Trophoblast cell (in vitro differentiated cells and primary cell): ENCODE data around the gene DOCK10.

Experiments
- DNase-seq, 2 donors: peaks; one replicate each; pipeline ENCODE4 v3.0.0-alpha.2; 2016
- H2AFZ ChIP-seq: 2 replicates; pipeline ENCODE4 v1.6.1; 2013; ENCODE audit warnings: low read length, moderate library complexity, mild to moderate bottlenecking; ENCODE audit not compliant: insufficient read depth, poor library complexity
- H2AK5ac ChIP-seq: 2 replicates; pipeline ENCODE4 v1.6.1; 2013; ENCODE audit warnings: mild to moderate bottlenecking, low read length
- H2BK120ac ChIP-seq: 2 replicates; pipeline ENCODE4 v1.6.1; 2013; ENCODE audit warnings: low read length, mild to moderate bottlenecking, moderate library complexity; ENCODE audit not compliant: insufficient read depth, poor library complexity
- H2BK12ac ChIP-seq: 2 replicates; pipeline ENCODE4 v1.6.1; 2013; ENCODE audit warnings: mild to moderate bottlenecking, low read length, moderate library complexity
- H2BK5ac ChIP-seq: 2 replicates; pipeline ENCODE4 v1.6.1; 2013; ENCODE audit warnings: low read length, low read depth, moderate library complexity, mild to moderate bottlenecking; ENCODE audit not compliant: poor library complexity
- H3K14ac ChIP-seq: 2 replicates; pipeline ENCODE4 v1.6.1; 2013; ENCODE audit warnings: mild to moderate bottlenecking, low read length
- H3K18ac ChIP-seq: 2 replicates; pipeline ENCODE4 v1.6.1; 2013; ENCODE audit warnings: mild to moderate bottlenecking, low read length
- H3K23ac ChIP-seq: 2 replicates; pipeline ENCODE4 v1.6.1; 2013; ENCODE audit warnings: low read length
- H3K27ac ChIP-seq: 2 replicates; pipeline ENCODE4 v1.5.1; 2013; ENCODE audit warnings: low read depth, mild to moderate bottlenecking, inconsistent platforms, low read length, moderate library complexity
- H3K27me3 ChIP-seq: 2 replicates; pipeline ENCODE4 v1.6.1; 2013; ENCODE audit warnings: inconsistent platforms, mild to moderate bottlenecking, low read length, moderate library complexity; ENCODE audit not compliant: insufficient read depth
- H3K36me3 ChIP-seq, 2 experiments: 1 replicate in 1 of 2; 2 replicates in 1 of 2; pipeline ENCODE4 v1.6.1; 2013; ENCODE audit warnings: low read length in 2 of 2, mild to moderate bottlenecking in 2 of 2, moderate library complexity in 1 of 2; ENCODE audit not compliant: insufficient read depth in 2 of 2, control insufficient read depth in 1 of 2
- H3K4ac ChIP-seq: 2 replicates; pipeline ENCODE4 v1.6.1; 2013; ENCODE audit warnings: low read depth, mild to moderate bottlenecking, low read length, moderate library complexity
- H3K4me1 ChIP-seq, 2 experiments: 1 replicate in 1 of 2; 2 replicates in 1 of 2; pipeline ENCODE4 v1.6.1; 2013; ENCODE audit warnings: low read length in 2 of 2, mild to moderate bottlenecking in 2 of 2, moderate library complexity in 1 of 2; ENCODE audit not compliant: insufficient read depth in 2 of 2, control insufficient read depth in 1 of 2
- H3K4me2 ChIP-seq: 2 replicates; pipeline ENCODE4 v1.6.1; 2013; ENCODE audit warnings: inconsistent platforms, mild to moderate bottlenecking, low read length, moderate library complexity
- H3K4me3 ChIP-seq: 2 replicates; pipeline ENCODE4 v1.5.1; 2013; ENCODE audit warnings: mild to moderate bottlenecking, low read depth, low read length, inconsistent platforms
- H3K79me1 ChIP-seq: one replicate; pipeline ENCODE4 v1.6.1; 2013; ENCODE audit warnings: low read length
- H3K79me2 ChIP-seq: 2 replicates; pipeline ENCODE4 v1.6.1; 2013; ENCODE audit warnings: low read length, mild to moderate bottlenecking; ENCODE audit not compliant: control insufficient read depth, insufficient read depth, poor library complexity
- H3K9ac ChIP-seq: 2 replicates; pipeline ENCODE4 v1.6.1; 2013; ENCODE audit warnings: mild to moderate bottlenecking, low read length
- H3K9me3 ChIP-seq: 2 replicates; pipeline ENCODE4 v1.6.1; 2013; ENCODE audit warnings: low read depth, mild to moderate bottlenecking, control low read depth, inconsistent platforms, low read length; ENCODE audit not compliant: insufficient read depth
- H4K12ac ChIP-seq: 2 replicates; pipeline ENCODE4 v1.6.1; 2013; ENCODE audit warnings: low read depth, mild to moderate bottlenecking, low read length, moderate library complexity
- H4K8ac ChIP-seq: 2 replicates; pipeline ENCODE4 v1.6.1; 2013; ENCODE audit warnings: low read depth, mild to moderate bottlenecking, low read length, moderate library complexity
- H4K91ac ChIP-seq: one replicate; pipeline ENCODE4 v1.6.1; 2013; ENCODE audit warnings: low read depth, mild to moderate bottlenecking, low read length, moderate library complexity
- WGBS: extraction: QIAGEN DNeasy Blood & Tissue Kit; methylation state at CpG from one replicate; pipeline ENCODE4 v1.1.7; 2013; ENCODE audit warnings: missing lambda C conversion rate; ENCODE audit not compliant: insufficient read length, insufficient coverage; ENCODE audit errors: extremely low coverage; 5-methylcytosine and 5-hydroxymethylcytosine counted together

Gene DOCK10

GRCh38 chr2:224796695-224797305 is 245.5 kb downstream of the DOCK10 start:
- Histone ChIP-seq H3K27me3 (no peaks in the 10 kb centered on the region), H3K4ac (no peak overlapping the region), H3K18ac (no peak overlapping the region), H3K36me3 (no peaks in the 10 kb centered on the region), H4K91ac (no peak overlapping the region), H3K79me2 (no peaks in the 10 kb centered on the region), H3K4me2 (no peak overlapping the region), H2AFZ (no peak overlapping the region), H3K23ac (no peak overlapping the region), H2BK5ac (no peak overlapping the region), H3K4me1 (no peaks in the 10 kb centered on the region), H2AK5ac (no peak overlapping the region), H3K27ac (no peak overlapping the region), H3K9ac (no peak overlapping the region), H2BK120ac (no peak overlapping the region), H4K12ac (no peak overlapping the region), H2BK12ac (no peak overlapping the region), H3K14ac (no peak overlapping the region), H3K4me3 (no peak overlapping the region), H3K79me1 (no peaks in the 10 kb centered on the region), H3K9me3 (no peaks in the 10 kb centered on the region), H4K8ac (no peak overlapping the region)
- no CpG with 5 or more reads among the region's 8 CpGs for WGBS
- DNase-seq, result no peak

- Histone ChIP-seq H2BK12ac (no peak overlapping the region), H4K91ac (no peak overlapping the region), H3K79me1 (no peaks in the 10 kb centered on the region), H3K4ac (no peak overlapping the region), H4K8ac (no peak overlapping the region), H2BK5ac (no peak overlapping the region), H3K23ac (no peak overlapping the region), H3K9ac (no peak overlapping the region), H3K4me3 (no peak overlapping the region), H2AFZ (no peak overlapping the region), H2AK5ac (no peak overlapping the region), H3K18ac (no peak overlapping the region), H3K79me2 (no peaks in the 10 kb centered on the region), H3K9me3 (no peaks in the 10 kb centered on the region), H3K27me3 (no peaks in the 10 kb centered on the region), H4K12ac (no peak overlapping the region), H3K27ac (no peak overlapping the region), H3K36me3 (no peaks in the 10 kb centered on the region), H3K4me2 (no peak overlapping the region), H3K4me1 (no peaks in the 10 kb centered on the region), H3K14ac (no peak overlapping the region), H2BK120ac (no peak overlapping the region)
- no CpG with 5 or more reads among the region's 3 CpGs for WGBS
- DNase-seq, result no peak
These were observed 248.3 kb downstream of the DOCK10 start for GRCh38 chr2:224793946-224794345.

GRCh38 chr2:224786848-224787247 is 255.4 kb downstream of the DOCK10 start:
- H4K8ac ChIP-seq, result no peak overlapping the region
- H3K79me2 ChIP-seq, result no peaks in the 10 kb centered on the region
- H3K79me1 ChIP-seq, result no peaks in the 10 kb centered on the region
- no peak overlapping the region for H2BK120ac ChIP-seq
- H3K23ac ChIP-seq, result no peak overlapping the region
- H3K9me3 ChIP-seq, result no peaks in the 10 kb centered on the region
- no peak for DNase-seq
- no peak overlapping the region for H2BK5ac ChIP-seq
- H2BK12ac ChIP-seq, result no peak overlapping the region
- WGBS, result no CpG with 5 or more reads among the region's 7 CpGs
- no peak overlapping the region for H2AK5ac ChIP-seq
- H2AFZ ChIP-seq, result no peak overlapping the region
- H3K18ac ChIP-seq, result no peak overlapping the region
- no peak overlapping the region for H4K91ac ChIP-seq
- H3K4me3 ChIP-seq, result no peak overlapping the region
- no peak overlapping the region for H3K4me2 ChIP-seq
- H3K9ac ChIP-seq, result no peak overlapping the region
- no peak overlapping the region for H3K27ac ChIP-seq
- H3K36me3 ChIP-seq, result no peaks in the 10 kb centered on the region
- no peaks in the 10 kb centered on the region for H3K4me1 ChIP-seq
- no peak overlapping the region for H3K4ac ChIP-seq
- no peak overlapping the region for H3K14ac ChIP-seq
- H3K27me3 ChIP-seq, result no peaks in the 10 kb centered on the region
- no peak overlapping the region for H4K12ac ChIP-seq

GRCh38 chr2:224781400-224781799 is 260.9 kb downstream of the DOCK10 start:
- Histone ChIP-seq H3K9me3 (no peaks in the 10 kb centered on the region), H3K9ac (no peak overlapping the region), H3K27ac (no peak overlapping the region), H3K4me3 (no peak overlapping the region), H3K4me1 (no peaks in the 10 kb centered on the region), H2BK5ac (no peak overlapping the region), H2BK12ac (no peak overlapping the region), H3K79me2 (no peaks in the 10 kb centered on the region), H4K91ac (no peak overlapping the region), H2AK5ac (no peak overlapping the region), H3K79me1 (no peaks in the 10 kb centered on the region), H2BK120ac (no peak overlapping the region), H3K18ac (no peak overlapping the region), H3K27me3 (no peaks in the 10 kb centered on the region), H3K36me3 (no peaks in the 10 kb centered on the region), H4K8ac (no peak overlapping the region), H3K4ac (no peak overlapping the region), H4K12ac (no peak overlapping the region), H3K14ac (no peak overlapping the region), H3K4me2 (no peak overlapping the region), H3K23ac (no peak overlapping the region), H2AFZ (no peak overlapping the region)
- no peak for DNase-seq
